SK-N-SH (cell line): ENCODE measurements around the gene GSG1.

ENCODE experiments used
- EZH2phosphoT487 ChIP-seq: fragments of 200-600 bp; sonication (generic); IDR thresholded peaks from 2 replicates; pipeline ENCODE4 v1.6.1; 2017; ENCODE audit warnings: low read depth, mixed run types, mild to moderate bottlenecking, antibody characterized with exemption, moderate library complexity, borderline replicate concordance
- FOXJ3 ChIP-seq: sonication (generic); formaldehyde crosslinking; IDR thresholded peaks from 2 replicates; pipeline ENCODE4 v1.5.1; 2020; ENCODE audit warnings: mild to moderate bottlenecking, missing genetic modification reagents
- RFX5 ChIP-seq: IDR thresholded peaks from 2 replicates; pipeline ENCODE4 v1.6.1; 2012; ENCODE audit warnings: mild to moderate bottlenecking, improper control_type of control experiment, low read length
- TF ChIP-seq, protein P1 (sequence below): fragments of 200-600 bp; sonication (generic); IDR thresholded peaks from 2 replicates; pipeline ENCODE4 v1.6.1; 2017; ENCODE audit warnings: antibody characterized with exemption, mild to moderate bottlenecking, moderate library complexity
- TF ChIP-seq, protein P2 (sequence below): IDR thresholded peaks from 2 replicates; pipeline ENCODE4 v1.4.0; 2012; ENCODE audit warnings: low read depth

DNA sequence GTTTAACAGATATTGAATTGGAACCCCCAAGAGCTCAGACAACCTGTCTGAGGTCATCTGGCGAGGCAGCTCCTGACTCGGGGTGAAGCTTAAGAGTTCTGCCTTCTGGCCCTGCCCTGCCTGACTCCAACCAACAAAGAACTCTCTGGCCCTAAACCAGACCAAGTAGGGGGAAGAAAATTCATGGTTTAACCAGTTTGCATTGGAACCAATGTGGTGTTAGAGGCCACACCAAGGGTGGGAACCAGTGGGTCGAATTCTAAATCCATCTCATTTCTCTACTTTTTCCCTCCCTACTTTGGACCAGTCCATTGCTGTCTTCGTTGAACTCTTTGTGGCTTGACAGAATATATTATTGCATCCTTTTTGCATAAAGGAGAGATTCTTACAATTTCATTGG lies 30.4 kb upstream of the GSG1 start:
- TF ChIP-seq RFX5 (no peak), EZH2phosphoT487 (no peak), FOXJ3 (CRISPR knock-in tag) (no peak)
- TF ChIP-seq, protein P1, sequence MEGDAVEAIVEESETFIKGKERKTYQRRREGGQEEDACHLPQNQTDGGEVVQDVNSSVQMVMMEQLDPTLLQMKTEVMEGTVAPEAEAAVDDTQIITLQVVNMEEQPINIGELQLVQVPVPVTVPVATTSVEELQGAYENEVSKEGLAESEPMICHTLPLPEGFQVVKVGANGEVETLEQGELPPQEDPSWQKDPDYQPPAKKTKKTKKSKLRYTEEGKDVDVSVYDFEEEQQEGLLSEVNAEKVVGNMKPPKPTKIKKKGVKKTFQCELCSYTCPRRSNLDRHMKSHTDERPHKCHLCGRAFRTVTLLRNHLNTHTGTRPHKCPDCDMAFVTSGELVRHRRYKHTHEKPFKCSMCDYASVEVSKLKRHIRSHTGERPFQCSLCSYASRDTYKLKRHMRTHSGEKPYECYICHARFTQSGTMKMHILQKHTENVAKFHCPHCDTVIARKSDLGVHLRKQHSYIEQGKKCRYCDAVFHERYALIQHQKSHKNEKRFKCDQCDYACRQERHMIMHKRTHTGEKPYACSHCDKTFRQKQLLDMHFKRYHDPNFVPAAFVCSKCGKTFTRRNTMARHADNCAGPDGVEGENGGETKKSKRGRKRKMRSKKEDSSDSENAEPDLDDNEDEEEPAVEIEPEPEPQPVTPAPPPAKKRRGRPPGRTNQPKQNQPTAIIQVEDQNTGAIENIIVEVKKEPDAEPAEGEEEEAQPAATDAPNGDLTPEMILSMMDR, result no peak
- TF ChIP-seq, protein P2, sequence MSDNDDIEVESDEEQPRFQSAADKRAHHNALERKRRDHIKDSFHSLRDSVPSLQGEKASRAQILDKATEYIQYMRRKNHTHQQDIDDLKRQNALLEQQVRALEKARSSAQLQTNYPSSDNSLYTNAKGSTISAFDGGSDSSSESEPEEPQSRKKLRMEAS, result no peak
